ENCODE data around the gene MBD3L1. TPM values are rescaled to one million over a fixed set of nuclear protein-coding genes. Genes with fewer than 3 reads are reported as not detected.

The MBD3L1 gene
- total and polyA plus RNA-seq, 9 of the 15 experiments (the other 6 are each of a cell fraction or from before 2014, with no cell fraction given): not detected

DNA sequence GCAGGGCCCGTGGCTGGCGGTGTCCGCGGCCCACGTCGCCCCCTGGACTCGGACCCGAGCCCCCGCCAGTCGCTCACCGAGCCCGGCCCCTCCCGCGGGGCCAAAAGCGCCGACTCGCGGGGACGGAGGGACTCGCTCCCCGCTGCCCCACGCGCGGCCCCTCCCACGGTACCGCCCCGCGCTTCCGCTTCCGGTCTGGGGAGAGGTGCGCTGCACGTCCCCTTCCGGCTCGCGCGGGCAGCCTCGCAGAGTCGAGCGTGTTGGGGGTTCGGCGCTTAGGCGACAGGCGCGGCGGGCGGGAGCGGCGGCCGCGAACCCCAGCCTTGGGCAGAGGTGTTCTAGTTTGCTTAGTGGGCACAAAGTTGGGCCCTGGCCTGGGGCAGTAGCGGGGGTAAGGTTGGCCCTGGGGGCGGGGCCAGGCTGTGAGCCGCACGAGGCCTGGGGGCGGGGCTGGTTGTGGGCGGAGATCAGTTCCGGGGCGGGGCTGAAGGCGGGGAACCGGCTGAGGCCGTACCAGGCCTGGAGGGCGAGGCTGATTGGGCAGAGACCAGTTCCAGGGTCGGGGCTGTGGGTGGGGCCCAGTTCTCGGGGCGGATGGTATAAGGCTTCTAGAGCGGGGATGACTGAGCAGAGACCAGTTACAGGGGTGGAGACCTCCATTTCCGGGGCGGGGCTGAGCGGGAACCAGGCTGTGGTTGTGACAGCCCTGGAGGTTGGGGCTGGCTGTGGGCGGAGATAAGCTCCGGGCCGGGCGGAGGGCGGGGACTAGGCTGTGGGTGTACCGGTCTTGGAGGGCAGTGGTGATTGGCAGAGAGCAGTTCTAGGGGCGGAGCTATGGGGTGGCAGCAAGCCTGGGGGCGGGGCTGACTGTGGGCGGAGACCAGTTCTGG is at the start of gene MBD3L1, which contains the start of gene ZNF558 (continued):
- peak; percentile 12 for TF ChIP-seq RBM25 (IDR thresholded peaks at IDR 0.05; ENCODE audit: low read depth, low read length, severe bottlenecking)
- peak in 1 of 2 experiments; percentile 73; a peak in 1 of 4 replicates for TF ChIP-seq SIN3A (IDR thresholded peaks at IDR 0.05; ENCODE audit: borderline replicate concordance in 2 of 2, control insufficient read depth in 1 of 2, low read depth in 2 of 2, low read length in 2 of 2)
- TF ChIP-seq ZNF134 (CRISPR knock-in tag; conservative IDR thresholded peaks at IDR 0.05): no peak
- TF ChIP-seq NR1H2 (CRISPR knock-in tag; IDR thresholded peaks at IDR 0.05): no peak
- TF ChIP-seq ARNT (IDR thresholded peaks at IDR 0.05): no peak
- no peak for TF ChIP-seq TGIF2 (CRISPR knock-in tag; IDR thresholded peaks at IDR 0.05)
- TF ChIP-seq ZNF133 (CRISPR knock-in tag; IDR thresholded peaks at IDR 0.05): no peak
- no peak for TF ChIP-seq HNRNPLL (IDR thresholded peaks at IDR 0.05; ENCODE audit: low read depth, low read length, poor library complexity, severe bottlenecking)
- TF ChIP-seq, protein P1, sequence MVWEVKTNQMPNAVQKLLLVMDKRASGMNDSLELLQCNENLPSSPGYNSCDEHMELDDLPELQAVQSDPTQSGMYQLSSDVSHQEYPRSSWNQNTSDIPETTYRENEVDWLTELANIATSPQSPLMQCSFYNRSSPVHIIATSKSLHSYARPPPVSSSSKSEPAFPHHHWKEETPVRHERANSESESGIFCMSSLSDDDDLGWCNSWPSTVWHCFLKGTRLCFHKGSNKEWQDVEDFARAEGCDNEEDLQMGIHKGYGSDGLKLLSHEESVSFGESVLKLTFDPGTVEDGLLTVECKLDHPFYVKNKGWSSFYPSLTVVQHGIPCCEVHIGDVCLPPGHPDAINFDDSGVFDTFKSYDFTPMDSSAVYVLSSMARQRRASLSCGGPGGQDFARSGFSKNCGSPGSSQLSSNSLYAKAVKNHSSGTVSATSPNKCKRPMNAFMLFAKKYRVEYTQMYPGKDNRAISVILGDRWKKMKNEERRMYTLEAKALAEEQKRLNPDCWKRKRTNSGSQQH (CRISPR knock-in tag; IDR thresholded peaks at IDR 0.05): no peak
- no peak for TF ChIP-seq SLC30A9 (CRISPR knock-in tag; IDR thresholded peaks at IDR 0.05)
- peak; percentile 98 for TF ChIP-seq RBFOX2 (IDR thresholded peaks at IDR 0.05; ENCODE audit: low read depth, low read length)
- peak; percentile 91 for TF ChIP-seq ELF2 (CRISPR knock-in tag; IDR thresholded peaks at IDR 0.05)
- peak; percentile 83 for TF ChIP-seq POLR2B (IDR thresholded peaks at IDR 0.05; ENCODE audit: low read depth, partially characterized antibody)
- TF ChIP-seq CXXC5 (CRISPR knock-in tag; IDR thresholded peaks at IDR 0.05): peak; percentile 94
- peak; percentile 88 for TF ChIP-seq PHF20 (IDR thresholded peaks at IDR 0.05; ENCODE audit: partially characterized antibody)
- peak; percentile 68; the same call in 1 of the 2 replicates for TF ChIP-seq MTA1 (IDR thresholded peaks at IDR 0.05; ENCODE audit: borderline replicate concordance)
- TF ChIP-seq ZNF232 (CRISPR knock-in tag; IDR thresholded peaks at IDR 0.05): no peak
- TF ChIP-seq, protein P2, sequence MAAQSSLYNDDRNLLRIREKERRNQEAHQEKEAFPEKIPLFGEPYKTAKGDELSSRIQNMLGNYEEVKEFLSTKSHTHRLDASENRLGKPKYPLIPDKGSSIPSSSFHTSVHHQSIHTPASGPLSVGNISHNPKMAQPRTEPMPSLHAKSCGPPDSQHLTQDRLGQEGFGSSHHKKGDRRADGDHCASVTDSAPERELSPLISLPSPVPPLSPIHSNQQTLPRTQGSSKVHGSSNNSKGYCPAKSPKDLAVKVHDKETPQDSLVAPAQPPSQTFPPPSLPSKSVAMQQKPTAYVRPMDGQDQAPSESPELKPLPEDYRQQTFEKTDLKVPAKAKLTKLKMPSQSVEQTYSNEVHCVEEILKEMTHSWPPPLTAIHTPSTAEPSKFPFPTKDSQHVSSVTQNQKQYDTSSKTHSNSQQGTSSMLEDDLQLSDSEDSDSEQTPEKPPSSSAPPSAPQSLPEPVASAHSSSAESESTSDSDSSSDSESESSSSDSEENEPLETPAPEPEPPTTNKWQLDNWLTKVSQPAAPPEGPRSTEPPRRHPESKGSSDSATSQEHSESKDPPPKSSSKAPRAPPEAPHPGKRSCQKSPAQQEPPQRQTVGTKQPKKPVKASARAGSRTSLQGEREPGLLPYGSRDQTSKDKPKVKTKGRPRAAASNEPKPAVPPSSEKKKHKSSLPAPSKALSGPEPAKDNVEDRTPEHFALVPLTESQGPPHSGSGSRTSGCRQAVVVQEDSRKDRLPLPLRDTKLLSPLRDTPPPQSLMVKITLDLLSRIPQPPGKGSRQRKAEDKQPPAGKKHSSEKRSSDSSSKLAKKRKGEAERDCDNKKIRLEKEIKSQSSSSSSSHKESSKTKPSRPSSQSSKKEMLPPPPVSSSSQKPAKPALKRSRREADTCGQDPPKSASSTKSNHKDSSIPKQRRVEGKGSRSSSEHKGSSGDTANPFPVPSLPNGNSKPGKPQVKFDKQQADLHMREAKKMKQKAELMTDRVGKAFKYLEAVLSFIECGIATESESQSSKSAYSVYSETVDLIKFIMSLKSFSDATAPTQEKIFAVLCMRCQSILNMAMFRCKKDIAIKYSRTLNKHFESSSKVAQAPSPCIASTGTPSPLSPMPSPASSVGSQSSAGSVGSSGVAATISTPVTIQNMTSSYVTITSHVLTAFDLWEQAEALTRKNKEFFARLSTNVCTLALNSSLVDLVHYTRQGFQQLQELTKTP (IDR thresholded peaks at IDR 0.05; ENCODE audit: low read depth in 1 of 2, partially characterized antibody in 2 of 2): no peak
- TF ChIP-seq ZNF124 (CRISPR knock-in tag; IDR thresholded peaks at IDR 0.05): no peak
- no peak for TF ChIP-seq ZNF3 (CRISPR knock-in tag; IDR thresholded peaks at IDR 0.05)
- TF ChIP-seq ZNF668 (CRISPR knock-in tag; IDR thresholded peaks at IDR 0.05): no peak
- 0 out of 2 replicates have a peak, but pooled peaks have one; percentile 66 for TF ChIP-seq ZNF224 (CRISPR knock-in tag; IDR thresholded peaks at IDR 0.05)
- TF ChIP-seq, protein P3, sequence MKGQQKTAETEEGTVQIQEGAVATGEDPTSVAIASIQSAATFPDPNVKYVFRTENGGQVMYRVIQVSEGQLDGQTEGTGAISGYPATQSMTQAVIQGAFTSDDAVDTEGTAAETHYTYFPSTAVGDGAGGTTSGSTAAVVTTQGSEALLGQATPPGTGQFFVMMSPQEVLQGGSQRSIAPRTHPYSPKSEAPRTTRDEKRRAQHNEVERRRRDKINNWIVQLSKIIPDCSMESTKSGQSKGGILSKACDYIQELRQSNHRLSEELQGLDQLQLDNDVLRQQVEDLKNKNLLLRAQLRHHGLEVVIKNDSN (CRISPR knock-in tag; IDR thresholded peaks at IDR 0.05): no peak; the same call in 1 of the 2 replicates
